Right renal pelvis (tissue), 4 donors: ENCODE results near the gene SMPD3. TPM values are rescaled to one million over a fixed set of nuclear protein-coding genes. Genes with fewer than 3 reads are reported as not detected.

Source experiments
- DNase-seq, 4 donors: peaks; one replicate each; pipeline ENCODE4 v3.0.0-alpha.2; 2013; ENCODE audit warnings: low read depth in 4 of 4, low spot score in 3 of 4, missing footprints in 1 of 4
- polyA plus RNA-seq, 4 donors: library from polyadenylated mRNA; unstranded; fragments of 120-200 nt; gene quantifications; one replicate each; pipeline ENCODE4 v1.2.1, GENCODE V29; 2013; ENCODE audit not compliant: insufficient read length in 4 of 4

Gene SMPD3
- polyA plus RNA-seq, 4 donors, result 1.1 to 1.5 (median 1.2) TPM

DNA sequence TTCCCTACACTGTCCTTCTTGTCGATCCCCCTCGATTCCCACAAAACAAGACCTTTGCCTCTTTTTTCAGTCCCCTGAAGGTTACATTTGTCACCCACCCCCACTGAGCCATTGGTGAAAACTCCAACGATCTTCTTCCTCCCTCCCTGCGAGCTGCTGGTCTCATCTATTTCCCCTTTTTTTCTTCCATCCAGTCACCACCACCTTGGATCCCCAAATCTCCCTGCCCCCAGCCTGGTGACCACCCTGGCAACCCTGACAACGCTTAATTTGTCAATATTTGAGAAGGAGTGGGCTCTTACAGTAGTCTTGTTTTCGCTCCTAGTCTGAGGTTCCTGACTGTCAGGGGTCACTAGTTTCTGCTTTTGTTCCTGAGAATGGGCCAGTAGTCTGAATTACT, 62.9 kb downstream of the SMPD3 start:
- DNase-seq, result no peak

DNA sequence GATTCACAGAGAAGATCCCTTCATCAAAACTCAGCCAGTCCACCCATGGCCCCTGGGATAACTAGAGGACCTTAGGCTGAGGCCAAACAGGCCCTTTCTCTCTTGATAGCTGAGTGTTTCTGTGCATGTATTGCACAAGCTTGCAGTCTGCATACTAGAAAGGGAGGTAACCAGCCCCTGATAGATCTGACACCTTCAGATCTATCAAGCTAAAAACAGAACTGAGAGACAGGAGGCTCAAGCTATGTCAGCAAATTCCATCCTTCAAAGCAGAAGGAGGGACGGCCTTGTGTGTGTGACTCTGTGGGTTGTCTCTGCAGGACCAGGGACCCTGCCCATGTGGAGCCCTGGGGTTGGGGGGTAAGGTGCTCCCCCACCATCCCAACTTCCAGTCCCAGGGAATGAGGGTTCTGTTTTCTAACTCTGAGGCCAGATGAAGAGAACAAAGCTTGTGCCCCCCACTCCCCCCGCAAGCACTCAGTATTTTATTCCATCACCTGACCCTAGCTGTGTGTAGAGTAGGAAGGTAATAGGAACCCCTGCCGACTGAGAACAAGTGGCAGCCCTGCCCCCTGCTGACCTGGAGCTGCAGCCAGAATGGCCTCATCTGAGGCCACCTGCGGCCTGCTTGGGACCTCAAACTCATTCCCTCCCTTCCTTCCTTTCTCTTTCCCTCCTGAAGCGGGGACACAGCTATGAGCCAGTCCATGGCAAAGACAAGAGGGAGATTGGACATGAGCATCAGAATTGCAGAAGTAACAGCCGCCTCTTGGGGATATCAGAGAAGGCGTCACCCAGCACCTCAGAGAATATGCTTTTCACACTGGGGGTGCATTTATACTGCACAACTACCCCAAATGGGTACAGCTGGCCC, 63.8 kb downstream of the SMPD3 start:
- no peak for DNase-seq

DNA sequence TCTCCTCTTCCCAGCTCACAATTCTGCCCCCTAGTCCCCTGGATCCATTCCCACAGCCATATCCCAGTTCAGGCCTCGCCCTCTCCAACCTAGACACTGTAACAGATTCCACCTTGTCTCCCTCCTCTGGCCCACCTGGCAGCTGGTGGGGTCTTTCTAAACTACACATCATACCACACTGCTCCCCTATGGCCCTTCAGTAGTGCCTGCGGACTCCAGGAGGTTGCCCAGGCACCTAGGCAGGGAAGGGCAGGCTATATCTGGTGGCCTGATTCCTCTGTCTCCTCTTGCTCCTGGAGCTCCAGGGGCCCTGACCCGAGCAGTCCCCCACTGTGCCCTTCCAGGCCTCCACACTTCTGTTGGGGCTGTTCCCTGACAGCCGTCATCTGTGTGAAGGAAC, 64.5 kb downstream of the SMPD3 start:
- no peak for DNase-seq

DNA sequence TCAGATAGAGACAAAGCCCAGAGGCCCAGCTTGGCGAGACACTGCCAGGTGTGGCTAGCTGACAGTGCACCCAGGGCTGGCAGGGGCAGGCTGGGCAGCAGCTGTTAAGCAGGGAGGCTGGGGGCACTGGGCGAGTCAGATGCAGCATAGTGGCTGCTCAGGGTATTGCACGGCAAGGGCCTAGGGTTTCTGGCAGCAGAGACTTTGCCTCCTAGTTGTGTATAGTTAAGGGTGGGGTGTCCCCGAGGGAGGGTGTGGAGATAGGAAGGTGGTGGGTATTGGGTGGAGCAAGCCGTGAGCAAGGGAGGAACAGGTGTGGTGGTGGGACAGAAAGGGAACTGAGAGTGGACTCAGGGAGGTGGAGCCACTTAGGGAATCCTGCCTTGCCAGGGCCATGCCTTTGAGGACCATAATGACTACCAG, 66.0 kb downstream of the SMPD3 start:
- DNase-seq, result no peak

DNA sequence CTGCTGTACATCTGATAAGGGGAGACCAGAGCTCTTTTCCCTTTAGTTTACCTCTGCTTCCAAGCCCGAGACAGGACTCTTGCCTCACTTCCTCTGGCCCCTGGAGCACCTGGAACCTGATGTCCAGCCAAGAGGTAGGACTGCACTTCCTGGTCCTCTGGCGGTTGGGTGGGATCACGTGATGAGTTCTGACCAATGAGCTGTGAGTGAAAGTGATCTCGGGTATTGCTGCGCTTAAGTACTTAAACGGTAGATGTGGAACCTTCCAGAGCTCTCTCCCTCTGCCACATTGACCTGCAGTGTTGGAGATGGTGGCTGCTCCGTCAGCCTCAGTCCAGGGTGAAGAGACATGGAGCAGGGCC, 67.0 kb downstream of the SMPD3 start:
- DNase-seq, result no peak

DNA sequence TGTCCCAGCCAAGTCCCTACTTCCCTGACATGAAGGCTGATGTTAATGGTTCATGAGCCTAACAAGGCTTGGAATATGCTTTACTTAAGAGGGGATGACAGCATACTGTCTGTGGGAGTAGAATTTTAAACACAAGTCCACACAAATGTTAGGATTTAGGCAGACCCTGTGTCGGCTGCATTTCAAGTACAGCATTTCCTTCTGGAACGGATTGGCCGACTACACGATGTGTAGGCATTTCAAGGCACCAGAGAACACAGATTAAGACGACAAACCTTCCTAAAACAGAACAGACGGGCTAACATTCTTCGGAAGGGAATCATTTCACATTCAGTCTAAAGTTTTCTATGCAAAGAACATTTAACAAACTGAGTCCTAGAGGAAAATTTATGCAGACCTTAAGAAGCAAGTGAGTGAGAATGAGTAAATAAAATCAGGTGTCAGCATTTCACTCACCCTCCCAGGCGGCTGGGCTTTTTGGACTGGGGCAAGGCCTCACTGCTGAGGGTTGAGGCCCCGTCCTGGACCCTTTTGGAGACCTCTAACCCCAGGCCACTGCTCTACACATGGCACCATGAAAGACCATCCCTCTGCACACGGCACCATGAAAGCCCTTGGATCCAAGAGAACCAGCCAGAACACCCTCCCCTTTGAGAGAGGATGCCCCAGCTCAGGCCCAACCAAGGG, 67.5 kb downstream of the SMPD3 start:
- DNase-seq, result no peak

DNA sequence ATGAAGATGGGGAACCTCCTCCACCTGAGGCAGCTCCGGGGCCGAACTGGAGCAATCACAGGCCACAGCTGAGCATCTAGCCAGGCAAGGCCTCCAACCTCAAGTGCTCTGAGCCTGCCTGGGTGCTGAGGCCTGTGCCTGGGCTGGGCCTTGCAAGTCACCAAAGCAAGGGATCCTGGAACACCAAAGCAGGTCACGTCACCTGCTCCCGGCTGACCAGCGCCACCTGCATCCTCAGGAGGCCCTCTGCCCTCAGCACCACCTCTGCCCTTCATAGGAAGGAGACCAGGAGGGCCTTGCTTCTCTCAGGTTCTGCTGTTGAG, 68.0 kb downstream of the SMPD3 start:
- DNase-seq, result no peak

DNA sequence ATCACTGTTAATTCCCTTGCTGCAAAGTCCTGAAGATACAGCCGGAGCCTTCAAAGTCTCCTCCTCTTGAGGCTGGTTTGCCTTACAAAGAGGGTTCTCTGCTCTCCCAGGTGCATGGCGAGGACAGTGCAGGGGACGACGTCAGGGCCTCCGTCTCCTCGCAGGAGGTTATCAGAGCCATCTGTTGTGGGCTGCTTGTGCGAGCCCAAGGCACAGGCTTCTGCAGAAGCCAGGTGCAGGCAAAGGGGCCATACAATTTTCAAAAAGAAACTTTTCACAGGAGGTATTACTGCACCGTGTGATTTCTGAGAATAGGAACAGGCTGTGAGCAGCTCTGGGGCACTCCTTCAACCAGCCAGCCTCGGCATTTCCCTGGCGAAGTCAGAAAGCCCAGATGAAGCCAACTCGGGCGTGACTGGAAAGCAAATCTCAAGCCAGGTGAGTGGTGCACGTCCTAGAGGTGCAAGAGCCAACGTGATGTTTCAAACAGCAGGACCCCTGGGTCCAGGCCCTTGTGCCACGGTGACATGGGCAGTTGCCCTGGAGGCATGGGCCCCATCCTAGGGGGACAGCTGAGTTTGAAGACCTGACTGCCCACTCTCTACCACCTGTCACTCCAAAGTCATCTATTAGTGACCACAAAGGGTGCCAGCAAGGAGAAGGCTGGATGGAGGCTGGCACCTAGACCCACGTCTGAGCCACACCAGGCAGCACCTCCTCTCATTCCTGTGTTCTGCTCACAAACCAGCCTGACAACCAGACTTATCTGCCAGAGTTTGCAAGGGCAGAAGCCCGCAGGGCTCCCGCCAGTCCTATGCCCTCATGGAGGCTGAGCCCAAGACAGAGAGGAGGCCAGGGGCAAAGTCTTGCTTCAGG, 68.6 kb downstream of the SMPD3 start:
- DNase-seq, result no peak

DNA sequence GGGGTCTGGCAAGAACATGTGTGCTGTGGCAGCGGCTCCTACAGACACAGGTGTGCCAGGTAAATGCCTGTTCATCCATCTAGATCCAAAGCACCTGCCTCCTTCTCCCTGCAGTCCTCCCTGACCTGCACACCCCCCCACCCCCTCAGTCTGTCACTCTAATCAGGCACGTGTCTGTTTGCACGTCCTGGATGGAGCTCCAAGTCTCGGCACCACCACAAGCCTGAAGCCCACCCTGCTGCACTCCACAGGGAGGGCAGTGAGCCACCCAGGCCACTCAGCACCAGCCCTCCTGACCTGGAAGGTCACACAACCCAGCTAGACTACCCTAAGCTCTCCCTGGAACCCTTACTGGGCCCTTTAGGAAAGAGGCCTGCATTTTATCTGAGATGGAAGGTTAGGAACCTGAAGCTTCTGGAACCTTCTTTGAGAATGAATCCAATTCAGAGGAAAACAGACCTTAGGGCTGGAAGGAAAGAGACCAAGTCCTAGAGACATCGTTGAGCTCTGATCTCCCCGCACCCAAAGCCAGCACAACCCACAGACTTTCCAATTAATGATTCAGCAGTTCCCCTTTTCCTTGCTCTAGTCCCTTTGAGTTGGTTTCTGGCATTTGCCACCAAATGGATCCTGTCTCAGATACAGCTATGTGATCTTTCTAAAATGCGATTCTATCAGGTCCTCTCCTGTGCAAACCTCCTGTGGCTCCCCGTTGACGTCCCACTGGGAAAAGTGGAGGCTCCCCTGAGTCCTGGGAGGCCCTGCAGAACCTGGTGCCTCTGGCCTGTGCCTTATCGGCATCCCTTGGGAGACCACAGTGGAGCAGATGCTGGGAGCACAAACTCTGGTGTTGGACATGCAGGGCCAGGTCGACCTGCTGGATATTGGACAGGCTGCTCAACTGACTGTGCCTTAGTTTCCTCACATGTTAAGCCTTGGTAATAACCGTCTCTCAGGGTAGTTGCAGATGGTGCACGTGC, 69.6 kb downstream of the SMPD3 start:
- no peak for DNase-seq

DNA sequence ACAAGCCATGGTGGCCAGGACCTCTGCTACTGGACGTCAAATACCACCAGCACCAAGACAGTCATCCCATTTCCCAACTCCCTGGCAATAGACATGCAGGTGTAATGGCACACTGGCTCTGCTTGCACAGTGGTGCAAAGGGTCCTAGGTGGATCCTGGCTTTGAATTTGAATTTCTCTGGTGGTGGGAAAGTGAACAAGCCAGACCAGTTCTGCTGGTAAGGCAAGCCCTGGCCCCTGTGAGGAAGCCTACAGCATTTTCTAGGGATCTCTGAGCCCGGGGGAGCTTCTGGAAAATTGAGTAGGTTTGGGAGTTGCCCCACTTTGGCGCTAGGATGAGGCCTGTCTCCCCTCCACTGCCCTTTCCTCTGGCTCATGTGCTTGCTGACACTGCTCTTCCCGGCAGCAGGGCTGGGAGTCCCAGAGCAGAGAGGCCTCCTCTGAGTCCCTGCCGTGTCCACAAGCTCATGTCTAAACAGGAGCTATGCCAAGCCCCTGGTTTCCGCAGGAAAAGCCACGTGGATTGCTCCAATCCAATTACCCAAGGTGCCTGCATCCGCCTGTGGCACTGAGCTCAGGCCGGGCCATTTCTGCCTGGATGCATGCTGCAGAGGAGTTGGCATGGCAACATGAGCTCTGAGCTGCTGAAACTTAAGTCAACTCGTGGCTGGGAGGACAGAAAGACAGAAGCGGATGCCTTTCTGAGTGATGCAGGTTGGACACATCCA, 70.5 kb downstream of the SMPD3 start:
- no peak for DNase-seq

DNA sequence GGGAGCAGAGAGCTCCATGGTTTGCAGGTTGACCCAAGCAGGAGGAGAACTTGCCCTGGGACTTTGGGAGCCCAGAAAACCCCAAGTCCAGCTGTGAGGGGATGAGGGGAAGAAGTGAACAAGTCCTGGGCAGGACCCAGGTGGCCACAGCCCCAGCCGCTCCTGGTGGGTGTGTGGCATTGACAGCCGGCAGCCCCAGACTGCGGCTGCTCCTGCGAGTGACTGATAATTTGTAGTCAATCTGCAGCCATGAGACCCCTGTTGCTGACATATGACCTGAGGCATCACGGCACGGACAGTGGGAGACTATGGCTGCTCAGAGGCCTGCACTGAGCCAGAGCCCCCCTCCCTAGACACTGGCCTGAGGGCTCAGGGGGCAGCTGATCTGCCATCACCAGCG, 71.1 kb downstream of the SMPD3 start:
- no peak for DNase-seq

DNA sequence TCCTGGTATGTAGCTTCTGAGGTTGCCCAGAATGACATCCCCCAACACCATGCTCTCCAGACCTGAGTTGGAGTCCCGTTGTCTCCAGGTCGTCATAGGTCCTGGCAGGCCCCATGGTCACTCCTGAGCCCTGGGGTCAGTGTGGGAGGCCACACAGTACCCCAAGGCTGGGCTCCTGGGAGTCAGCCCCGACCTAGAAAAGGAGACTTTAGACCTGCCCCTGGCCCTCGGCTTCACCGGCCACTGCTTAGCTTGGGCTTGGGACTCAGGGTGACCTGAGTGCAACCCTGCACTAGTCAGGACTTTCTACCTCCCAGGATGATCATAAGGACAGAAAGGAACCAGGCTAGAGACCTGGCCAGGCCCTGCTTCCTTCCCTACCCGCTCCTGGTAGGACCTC, 71.7 kb downstream of the SMPD3 start:
- DNase-seq, result no peak

DNA sequence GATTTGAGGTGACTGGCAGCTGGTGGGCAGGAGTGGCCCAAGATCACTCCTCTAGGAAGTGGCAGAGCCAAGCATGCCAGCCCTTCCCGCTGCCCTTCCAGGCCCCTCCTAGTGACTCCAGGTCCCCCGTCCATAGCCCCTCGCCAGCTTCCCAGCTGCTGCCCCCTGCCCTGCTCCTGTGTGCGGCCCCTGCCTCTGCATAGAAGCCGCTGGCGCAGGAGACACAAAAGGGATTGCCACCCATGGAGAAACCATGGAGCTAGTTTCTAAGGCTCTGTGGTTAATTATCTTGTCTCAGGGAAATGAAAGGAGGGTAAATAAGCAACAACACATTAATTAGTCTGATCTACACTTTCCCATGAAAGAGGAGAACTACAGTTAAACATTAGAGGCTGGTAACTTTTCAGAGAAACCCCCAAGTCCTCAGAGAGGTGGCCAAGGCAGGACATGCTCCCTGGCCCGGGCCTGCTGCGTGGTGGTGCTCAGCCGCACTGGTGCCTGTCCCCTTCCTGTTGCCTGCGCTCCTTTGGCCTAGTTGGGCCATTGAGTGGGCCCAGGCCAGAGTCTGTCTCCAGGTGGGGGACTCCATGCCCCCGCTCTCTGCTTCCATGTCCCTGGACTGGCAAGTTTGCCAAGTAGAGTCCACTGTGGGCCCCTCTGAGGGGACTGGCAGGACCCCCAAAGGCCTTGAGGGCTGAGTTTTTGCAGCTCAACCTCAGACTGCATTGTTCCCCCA, 72.3 kb downstream of the SMPD3 start:
- DNase-seq, result no peak

DNA sequence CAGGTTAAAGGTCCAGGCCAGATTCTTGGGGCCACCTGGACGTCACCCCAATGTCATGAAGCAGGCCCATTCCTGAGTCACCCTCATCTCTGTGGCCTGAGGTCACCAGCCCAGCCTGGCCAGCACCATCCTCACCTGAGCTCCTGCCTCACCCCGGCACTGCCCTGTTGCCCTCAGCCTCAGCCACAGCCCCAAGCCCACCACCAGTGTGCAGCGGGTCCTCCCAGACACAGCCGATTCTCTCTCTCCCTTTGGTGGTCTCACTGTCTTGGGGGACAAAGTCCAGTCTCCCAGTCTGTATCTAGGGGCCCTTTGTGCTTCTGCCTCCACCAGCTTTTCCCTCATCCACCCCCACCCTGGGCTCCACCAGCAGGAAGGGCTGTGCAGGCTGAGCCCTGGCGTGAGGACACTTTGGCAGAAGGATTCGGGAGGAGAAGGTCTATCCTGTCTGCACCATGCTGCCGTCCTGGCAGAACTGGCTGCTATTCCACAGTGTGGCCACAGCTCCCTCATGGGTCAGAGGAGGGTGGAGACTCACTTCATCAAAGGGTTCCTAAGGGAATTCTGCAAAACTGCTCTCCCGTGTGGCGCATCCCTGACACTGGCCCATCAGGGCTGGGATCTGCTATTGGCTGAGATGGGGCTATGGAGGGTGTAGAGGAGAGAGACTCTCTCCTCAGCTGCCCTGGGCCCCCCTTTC, 73.2 kb downstream of the SMPD3 start:
- DNase-seq, result no peak

DNA sequence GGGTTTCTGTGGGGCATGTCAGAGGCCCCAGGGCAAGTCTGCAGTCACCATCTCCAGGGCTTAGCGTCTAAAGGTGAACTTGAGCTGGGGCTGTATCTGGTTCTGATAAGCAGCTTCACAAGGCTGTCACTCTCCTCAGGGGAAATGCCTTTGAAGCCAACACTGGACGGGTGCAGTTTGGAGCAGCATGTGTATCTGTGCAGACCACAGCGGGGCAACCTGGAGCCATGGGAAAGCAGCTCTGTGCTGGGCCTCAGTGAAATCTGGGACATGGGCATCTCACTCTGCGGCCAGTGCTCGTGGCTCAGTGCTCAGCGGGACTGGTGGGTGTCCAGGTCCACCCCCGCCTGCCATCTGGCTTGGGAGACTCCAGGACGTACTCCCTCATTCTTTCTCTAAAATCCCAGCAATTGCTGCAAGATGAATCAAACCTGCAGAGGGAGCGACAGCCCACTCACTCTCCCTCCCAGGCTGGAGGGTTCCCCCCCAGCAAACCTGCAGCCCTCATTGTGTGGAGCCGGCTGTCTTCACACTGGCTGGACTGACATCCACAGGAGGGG, 74.0 kb downstream of the SMPD3 start:
- DNase-seq, result no peak

DNA sequence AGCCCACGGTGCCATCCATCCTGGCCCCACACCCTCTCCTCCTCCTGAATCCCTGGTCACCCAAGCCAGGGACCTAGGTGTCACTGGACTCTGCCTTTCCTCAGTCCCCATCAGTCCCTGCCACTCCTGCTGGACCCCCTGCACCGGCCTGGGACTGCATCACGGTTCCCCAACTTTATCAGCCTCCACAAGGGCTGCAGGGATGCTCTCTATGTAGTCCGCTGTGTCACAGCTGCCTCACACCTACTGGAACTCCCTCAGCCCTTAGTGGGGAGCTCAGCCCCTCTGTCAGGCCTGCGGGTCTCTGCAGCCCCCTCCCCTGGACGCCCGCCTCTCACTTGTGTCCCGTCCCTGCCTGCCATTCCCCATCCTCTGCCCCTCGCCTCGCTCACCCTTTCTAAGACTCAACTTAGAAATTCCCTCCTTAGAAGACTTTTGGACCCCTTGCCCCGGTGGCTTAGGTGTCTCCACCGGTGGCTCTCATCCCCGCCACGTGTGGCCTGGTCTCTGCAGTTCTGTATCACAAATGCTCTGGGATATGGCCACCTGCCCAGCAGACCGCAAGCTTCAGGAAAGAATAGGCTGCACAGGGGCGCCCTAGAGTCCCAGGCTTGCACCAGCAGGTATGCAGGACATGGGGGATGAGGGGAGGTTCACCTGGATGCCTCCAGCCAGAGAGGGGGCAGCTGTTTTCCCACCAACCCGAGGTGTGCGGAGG, 74.6 kb downstream of the SMPD3 start:
- no peak for DNase-seq

DNA sequence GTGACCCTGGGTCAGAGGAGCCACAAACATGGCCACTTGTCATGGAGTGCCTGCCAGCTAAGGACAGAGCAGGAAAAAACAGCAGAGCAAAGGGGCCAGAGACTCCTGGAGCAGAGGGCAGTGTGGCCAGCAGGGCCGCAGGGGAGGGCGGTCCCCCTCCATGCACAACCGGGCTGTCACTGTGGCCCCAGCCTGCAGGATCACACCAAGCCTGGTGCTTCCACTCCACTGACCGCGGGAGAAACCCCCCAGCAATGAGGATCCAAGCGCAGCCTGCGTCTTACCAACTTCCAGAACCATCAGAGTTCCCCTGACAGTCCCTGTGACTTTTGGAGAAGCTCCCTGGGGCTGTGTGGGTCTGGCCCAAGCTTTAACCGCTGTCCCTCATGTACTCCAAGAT, 75.5 kb downstream of the SMPD3 start:
- no peak for DNase-seq
